HEK293T (cell line): ENCODE results near the gene TMEM44.

Experiments
- ARNT ChIP-seq: fragments of 450-650 bp; IDR thresholded peaks from 2 replicates; pipeline ENCODE4 v1.6.1; 2017; ENCODE audit warnings: mild to moderate bottlenecking
- BHLHE40 ChIP-seq: fragments of 450-650 bp; IDR thresholded peaks from 2 replicates; pipeline ENCODE4 v1.6.1; 2016; ENCODE audit warnings: mild to moderate bottlenecking, moderate library complexity, borderline replicate concordance
- ELF4 ChIP-seq: fragments of 450-650 bp; IDR thresholded peaks from 2 replicates; pipeline ENCODE4 v1.6.1; 2017; ENCODE audit warnings: antibody characterized with exemption
- FOXK2 ChIP-seq: fragments of 450-650 bp; IDR thresholded peaks from 2 replicates; pipeline ENCODE4 v1.6.1; 2016; ENCODE audit warnings: mild to moderate bottlenecking
- SP1 ChIP-seq: fragments of 450-650 bp; IDR thresholded peaks from 2 replicates; pipeline ENCODE4 v1.6.1; 2017
- TARDBP ChIP-seq: fragments of 450-650 bp; IDR thresholded peaks from 2 replicates; pipeline ENCODE4 v1.6.1; 2016

DNA sequence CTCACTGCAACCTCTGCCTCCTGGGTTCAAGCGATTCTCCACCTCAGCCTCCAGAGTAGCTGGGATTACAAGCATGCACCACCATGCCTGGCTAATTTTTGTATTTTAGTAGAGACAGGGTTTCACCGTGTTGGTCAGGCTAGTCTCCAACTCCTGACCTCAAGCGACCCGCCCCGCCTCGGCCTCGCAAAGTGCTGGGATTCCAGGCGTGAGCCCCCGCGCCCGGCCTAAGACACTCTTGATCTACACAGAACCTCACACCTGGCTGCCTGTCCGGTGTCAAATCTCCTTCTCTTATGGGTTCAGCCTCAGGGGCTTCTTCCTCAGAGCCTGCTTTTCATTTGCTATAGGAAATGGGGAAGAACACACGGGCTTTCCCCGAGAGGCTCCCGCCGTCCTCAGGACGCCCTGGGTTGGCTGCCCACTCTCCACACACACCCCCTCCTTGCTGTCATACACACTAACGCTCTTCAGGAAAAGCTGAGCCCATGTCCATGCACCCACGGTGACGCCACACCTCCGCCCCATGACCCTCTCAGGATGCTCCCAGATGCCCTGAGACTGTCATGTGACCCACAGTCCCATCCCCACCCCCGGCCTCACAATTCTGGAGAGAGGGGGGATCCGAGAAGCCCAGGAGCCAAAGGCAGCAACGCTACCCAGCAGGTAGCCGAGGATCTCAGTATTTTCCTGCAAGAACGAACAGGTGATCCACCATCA is 10.4 kb downstream of the TMEM44 start:
- no peak for TF ChIP-seq BHLHE40
- TF ChIP-seq SP1, result no peak
- no peak for TF ChIP-seq ARNT
- no peak for TF ChIP-seq TARDBP
- TF ChIP-seq FOXK2, result no peak
- TF ChIP-seq ELF4, result no peak
